NCI-H226 (cell line): ENCODE measurements around the gene KLHL28.

Experiments used
- DNase-seq: peaks from one replicate; pipeline ENCODE4 v3.0.0-alpha.2; 2015

Gene KLHL28

DNA sequence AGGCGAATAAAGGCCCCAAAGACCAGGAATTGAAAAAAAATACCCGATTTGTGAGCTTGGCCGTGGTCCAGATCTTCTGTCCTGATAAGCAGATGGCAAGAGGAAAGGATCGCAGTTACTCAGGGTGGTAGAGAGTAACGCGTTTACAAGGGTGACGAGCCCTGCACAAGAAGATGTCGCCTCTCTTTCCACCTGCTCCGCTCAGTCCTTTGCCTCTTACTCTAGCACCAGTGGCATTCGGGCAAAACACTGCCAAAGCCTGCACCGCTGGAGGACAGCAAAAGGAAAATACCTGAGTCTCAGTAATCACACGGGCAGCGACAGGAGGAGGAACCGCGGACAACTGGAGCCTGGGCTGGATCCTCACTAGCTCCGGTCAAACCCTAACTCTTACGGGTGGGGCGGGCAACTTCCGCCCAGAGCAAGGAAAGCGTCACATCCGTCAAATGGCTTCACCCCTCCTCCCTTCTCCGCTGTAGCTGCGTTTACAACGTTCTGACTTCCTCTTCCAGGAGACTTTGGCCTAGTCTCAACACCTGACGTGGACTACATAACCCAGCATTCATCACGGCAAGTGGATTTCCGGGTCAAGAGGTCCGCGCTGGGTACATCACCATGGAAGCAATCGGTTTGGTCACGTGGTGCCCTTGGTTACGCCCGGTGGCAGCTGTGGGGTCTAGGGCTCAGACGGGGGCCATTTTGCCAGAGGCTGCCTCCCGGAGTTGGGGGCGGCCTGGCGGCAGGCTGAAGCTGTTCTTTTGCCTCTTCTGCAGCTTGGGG lies at the start of gene KLHL28, which contains the start of gene TOGARAM1:
Gene KLHL28, minus strand, starts transcription at position 394 of the 780 bp plus-strand sequence. CDS start 16,019 bp downstream, outside the sequence.
Gene TOGARAM1, plus strand, starts transcription at position 637 of the 780 bp plus-strand sequence. CDS start 232 bp downstream, outside the sequence.
- DNase-seq: peak; percentile 99

DNA sequence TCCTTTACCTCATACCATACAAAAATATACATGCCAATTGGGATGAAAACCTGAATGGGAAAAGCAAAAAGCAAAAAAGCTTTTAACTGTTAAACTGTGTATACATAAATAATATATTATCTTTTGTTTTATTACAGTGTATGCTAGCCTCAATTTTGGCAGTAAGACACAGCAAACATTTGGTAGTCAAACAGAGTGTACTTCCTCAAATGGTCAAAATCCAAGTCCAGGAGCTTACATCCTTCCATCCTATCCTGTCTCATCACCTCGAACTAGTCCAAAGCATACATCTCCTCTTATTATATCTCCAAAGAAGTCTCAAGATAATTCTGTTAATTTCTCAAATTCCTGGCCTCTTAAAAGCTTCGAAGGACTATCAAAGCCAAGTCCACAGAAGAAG lies 42.2 kb upstream of the KLHL28 start:
- no peak for DNase-seq

- DNase-seq: no peak
Observed at GRCh38 chr14:44995770-44996294, 34.1 kb upstream of the KLHL28 start.

DNA sequence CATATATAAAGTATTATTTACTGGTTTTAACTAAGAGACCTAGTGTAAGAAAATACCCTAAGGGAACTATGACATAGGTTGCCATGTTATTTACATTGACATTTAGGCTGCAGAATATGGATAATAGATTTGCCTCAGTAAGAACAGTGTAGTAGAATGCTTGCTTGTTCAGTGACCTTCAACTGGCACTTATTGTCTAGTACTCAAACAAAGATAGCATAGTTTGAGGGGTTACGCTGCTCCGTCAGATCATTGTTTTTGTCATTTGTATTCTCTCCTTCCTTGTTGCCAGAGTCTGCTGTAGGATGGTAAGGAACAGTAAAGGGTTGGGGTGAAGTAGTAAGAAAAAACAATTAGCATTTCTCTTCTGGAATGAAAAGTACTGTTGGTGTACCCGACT lies 33.4 kb upstream of the KLHL28 start:
- no peak for DNase-seq

- no peak for DNase-seq
Observed at GRCh38 chr14:44990533-44990932, 28.8 kb upstream of the KLHL28 start.

DNA sequence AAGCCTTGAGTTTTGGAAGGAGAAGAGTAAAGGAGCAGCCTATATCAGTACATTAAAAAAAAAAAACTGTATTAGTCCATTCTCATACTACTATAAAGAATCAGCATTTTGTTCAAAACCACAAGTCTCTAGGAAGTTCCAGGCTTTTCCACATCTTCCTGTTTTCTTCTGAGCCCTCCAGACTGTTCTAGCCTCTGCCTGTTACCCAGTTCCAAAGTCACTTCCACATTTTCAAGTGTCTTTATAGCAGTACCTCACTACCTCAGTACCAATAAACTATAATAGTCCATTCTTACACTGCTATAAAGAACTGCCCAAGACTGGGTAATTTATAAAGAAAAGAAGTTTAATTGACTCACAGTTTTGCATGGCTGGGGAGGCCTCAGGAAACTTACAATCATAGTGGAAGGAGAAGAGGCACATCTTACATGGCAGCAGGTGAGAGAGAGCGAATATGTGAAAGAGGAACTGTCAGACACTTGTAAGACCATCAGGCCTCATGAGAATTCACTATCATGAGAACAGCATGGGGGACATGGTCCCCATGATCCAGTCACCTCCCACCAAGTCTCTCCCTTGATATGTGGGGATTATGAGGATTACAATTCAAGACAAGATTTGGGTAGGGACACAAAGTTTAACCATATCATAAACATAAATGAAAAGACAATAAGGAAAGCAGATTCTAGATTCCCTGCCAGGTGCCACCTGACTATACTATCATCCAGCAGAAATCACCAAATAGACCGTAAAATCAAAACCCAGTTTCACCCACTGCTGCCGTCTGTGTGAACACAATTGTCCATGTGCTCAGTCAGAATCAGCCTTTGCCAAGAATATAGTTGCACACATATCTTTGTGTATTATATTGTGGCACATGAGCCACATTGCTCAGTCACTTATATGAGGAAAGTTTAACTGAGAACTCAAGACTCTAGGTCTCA lies 28.0 kb upstream of the KLHL28 start:
- no peak for DNase-seq

DNA sequence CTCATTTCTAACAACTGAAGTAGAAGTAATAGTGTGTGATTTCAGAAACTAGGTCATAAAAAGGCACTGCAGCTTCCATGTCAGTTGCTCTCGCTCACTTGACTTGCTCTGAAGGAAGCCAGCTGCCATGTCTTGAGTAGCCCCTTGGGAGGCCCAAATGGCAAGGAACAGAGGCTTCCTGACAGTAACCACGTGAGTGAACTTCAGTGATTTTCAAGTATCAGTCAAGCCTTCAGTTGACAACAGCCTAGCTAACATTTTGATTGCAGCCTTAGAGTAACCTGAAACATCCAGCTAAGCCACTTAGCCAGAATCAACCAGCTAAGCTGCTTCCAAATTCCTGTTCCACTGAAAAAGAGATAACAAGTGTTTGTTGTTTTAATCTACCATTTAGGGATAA lies 26.9 kb upstream of the KLHL28 start:
- no peak for DNase-seq

DNA sequence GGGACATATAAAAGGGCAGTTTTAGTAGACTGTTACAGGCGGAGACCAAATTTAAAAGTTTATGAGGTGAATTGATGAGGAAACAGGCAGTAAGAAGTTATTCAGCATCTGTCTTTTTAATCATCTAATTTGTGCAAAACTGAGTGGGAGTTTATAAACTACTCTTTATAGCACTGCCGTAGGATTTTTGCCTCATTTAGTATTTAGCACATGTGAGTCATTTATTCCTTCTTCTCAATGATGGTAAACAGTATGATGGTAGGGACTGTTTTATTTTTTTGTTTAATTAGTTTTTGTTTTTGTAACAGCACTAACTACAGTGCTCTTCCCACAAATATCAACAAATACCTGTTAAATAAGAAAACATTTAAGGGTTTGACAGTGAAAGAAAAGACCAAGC lies 20.8 kb upstream of the KLHL28 start:
- no peak for DNase-seq

DNA sequence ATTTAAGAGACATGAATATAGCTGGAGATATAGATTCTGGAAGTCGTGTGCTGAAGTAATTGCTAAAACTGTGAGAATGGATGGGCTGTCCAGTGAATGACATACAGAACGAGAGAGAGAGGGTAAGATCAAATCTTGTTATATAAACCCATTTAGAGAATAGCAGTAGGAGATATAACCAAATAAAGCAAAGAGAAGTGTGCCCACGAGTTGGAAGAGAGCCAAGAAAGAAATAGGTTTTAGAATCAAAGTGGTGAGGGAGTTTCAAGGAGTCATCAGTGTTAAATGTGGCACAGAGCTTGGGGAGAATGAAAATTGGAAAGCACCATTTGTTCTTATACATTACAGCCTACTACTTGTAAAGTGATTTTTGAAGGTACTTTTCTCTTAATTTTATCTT lies 19.5 kb upstream of the KLHL28 start:
- no peak for DNase-seq

- no peak for DNase-seq
Observed at GRCh38 chr14:44979740-44980356, 18.1 kb upstream of the KLHL28 start.

- no peak for DNase-seq
Observed at GRCh38 chr14:44979273-44979672, 17.5 kb upstream of the KLHL28 start.

DNA sequence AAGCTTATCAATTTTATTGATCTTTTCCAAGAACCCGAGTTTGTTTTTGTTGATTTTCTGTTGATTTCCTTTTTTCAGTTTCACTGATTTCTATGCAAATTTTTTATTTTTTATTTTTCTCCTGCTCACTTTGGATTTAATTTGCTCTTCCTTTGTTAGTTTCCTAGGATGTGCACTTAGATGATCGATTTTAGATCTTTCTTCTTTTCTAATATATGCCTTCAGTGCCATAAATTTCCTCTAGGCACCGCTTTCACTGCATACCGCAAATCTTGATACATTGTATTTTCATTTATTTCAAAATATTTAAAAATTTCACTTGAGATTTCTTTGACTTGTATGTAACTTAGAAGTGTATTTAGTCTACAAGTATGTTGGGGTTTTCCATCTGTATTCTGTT lies 9.7 kb upstream of the KLHL28 start:
- DNase-seq: no peak

GRCh38 chr14:44970907-44971306 lies 9.2 kb upstream of the KLHL28 start:
- no peak for DNase-seq

GRCh38 chr14:44968714-44969113 lies 7.0 kb upstream of the KLHL28 start:
- DNase-seq: no peak

DNA sequence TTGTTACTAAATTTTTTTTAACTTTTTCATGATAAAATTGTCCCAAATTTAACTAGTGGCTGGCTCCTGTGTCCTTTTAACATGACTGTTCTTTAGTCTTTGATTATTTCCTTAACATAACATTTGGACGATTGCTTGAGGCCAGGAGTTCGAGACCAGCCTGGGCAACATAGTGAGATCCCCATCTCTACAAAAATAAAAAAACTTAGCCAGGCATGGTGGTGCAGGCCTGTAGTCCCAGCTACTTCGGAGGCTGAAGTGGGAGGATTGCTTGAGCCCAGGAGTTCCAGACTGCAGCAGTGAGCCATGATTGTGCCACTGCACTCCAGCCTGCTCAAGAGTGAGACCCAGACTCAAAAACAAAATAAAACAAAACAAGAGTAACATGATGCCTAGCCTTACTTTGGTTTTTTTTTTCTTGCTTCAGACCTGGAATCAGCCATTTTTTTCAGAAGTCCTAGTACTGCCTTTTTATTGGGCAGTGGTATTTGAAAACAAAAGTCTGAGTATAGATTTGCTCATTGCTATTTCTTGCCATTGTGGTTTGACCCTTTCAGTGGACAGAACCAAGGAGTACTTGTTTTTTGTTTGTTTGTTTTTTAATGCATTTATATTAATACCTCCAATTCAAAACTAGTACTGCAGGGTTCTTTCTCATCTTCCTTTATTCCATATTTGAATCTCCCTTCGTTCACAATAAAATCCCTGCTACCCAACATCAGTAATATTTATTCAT lies 5.0 kb upstream of the KLHL28 start:
- no peak for DNase-seq

DNA sequence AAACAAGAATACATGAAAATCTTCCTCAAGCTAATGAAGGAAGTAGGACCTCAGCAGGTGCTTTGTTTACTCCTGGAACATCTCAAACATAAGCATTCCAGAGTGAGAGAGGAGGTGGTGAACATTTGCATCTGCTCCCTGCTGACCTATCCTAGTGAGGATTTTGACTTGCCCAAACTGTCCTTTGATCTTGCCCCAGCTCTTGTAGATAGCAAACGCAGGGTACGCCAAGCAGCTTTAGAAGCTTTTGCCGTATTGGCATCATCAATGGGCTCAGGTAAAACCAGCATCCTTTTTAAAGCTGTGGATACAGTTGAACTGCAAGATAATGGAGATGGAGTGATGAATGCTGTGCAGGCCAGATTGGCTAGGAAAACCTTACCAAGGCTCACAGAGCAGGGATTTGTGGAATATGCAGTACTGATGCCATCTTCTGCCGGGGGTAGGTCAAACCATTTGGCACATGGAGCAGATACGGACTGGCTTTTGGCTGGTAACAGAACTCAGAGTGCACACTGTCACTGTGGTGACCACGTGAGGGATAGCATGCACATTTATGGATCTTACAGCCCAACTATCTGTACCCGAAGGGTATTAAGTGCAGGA lies 2.1 kb upstream of the KLHL28 start:
- no peak for DNase-seq

GRCh38 chr14:44963044-44963528 lies 1.3 kb upstream of the KLHL28 start:
- no peak for DNase-seq

GRCh38 chr14:44962334-44963043 lies 742 bp upstream of the KLHL28 start:
- DNase-seq: no peak

DNA sequence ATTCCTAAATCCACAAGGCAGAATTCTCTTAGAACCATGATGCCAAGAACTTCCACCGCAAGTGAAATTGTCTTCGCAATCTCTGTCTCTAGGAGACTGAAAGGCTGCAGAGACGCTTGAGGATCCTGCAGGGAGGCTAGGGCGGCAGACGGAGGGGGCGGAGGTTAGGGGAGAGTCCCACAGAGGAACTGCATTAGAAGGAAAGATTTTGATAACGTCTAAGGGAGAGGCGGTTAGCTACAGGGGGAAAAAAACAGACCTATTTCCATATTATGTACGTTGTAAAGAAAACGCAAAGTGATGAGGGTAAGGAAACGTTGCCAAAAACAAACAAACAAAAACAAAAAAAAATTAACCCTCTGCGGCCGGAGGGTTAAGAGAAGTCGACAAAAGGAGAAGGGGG lies 595 bp downstream of the KLHL28 start:
- peak; percentile 43 for DNase-seq

DNA sequence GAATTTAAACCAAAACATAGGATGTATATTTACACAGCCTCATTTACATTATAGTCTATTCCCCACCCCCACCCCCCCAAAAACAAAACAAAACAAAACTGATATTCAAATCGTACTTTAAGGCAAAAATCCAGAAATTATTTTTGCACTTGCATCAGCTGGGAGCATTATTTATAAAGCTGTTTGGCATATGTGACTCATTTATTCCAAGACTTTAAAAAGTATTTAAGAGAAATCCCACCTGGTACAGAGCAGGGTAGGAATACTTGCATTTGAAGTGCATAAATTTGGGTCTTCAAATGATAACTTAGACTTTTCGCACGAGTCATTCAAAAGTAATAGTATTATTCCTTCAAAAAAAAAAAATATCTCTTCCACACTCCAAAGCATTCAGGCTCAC lies 1.1 kb downstream of the KLHL28 start:
- no peak for DNase-seq

- DNase-seq: no peak
Observed at GRCh38 chr14:44960146-44960545, 1.6 kb downstream of the KLHL28 start.
